ENCODE results near the gene MARK2.

DNA sequence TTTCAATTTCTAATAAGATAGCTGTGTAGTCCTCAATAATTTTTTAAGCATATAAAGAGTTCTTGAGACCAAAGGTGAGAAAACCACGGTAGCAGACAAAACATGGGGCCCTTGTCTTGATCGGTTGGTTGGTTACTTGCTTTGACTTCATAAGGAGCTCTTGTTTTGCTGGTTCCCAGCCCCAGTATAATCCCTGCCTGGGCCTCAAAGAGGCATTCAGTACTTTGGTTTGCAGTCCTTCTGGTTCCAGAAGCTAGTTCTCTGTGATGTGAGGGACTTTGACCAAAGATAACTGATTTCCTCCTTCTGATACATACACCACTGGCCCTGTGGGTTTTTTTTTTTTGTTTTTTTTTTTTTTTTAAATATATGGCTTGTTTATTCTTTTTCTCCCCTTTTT is 17.1 kb downstream of the MARK2 start:
- TF ChIP-seq YY1 (IDR thresholded peaks at IDR 0.05; ENCODE audit: insufficient read depth, insufficient read length) (no peak), SUZ12 (IDR thresholded peaks at IDR 0.05; ENCODE audit: extremely low read depth, insufficient read depth, insufficient read length) (no peak), ZNF274 (IDR thresholded peaks at IDR 0.05; ENCODE audit: low read depth, low read length) (no peak)

Measured in NT2/D1 (cell line).